Ovary (tissue), 9 donors: ENCODE data around the gene PTCH1. TPM values are rescaled to one million over a fixed set of nuclear protein-coding genes. Genes with fewer than 3 reads are reported as not detected.
A peak's percentile ranks its signal among the peaks of the same experiment; 100 is the strongest.

Experiments used
- DNase-seq, 5 donors: peaks; one replicate each; pipeline ENCODE4 v3.0.0-alpha.2; 2019 to 2020
- H3K27ac ChIP-seq, 2 donors: fragments of 200-600 bp; one replicate each; pipeline versions ENCODE4 v1.5.1 to v1.8.0; 2019 to 2022
- H3K27me3 ChIP-seq: fragments of 200-600 bp; one replicate; pipeline ENCODE4 v1.8.0; 2022
- H3K36me3 ChIP-seq: fragments of 200-600 bp; sonication (generic); one replicate; pipeline ENCODE4 v1.5.1; 2019
- H3K4me1 ChIP-seq: one replicate; pipeline ENCODE4 v1.8.1; 2013; ENCODE audit warnings: mild to moderate bottlenecking, moderate library complexity; ENCODE audit not compliant: insufficient read depth
- H3K4me3 ChIP-seq: fragments of 200-600 bp; sonication (generic); one replicate; pipeline ENCODE4 v1.5.1; 2017
- H3K9me3 ChIP-seq, 2 donors: fragments of 200-600 bp in 1 of 2; sonication (generic) in 1 of 2; one replicate each; pipeline versions ENCODE4 v1.5.1 to v1.8.1; 2013 to 2019; ENCODE audit warnings: mild to moderate bottlenecking in 1 of 2, moderate library complexity in 1 of 2
- EP300 ChIP-seq: sonication (generic); formaldehyde crosslinking; IDR thresholded peaks from one replicate; pipeline ENCODE4 v1.6.1; 2017; ENCODE audit warnings: antibody characterized with exemption
- POLR2A ChIP-seq: fragments of 450-650 bp; IDR thresholded peaks from one replicate; pipeline ENCODE4 v1.6.1; 2017; ENCODE audit warnings: antibody characterized with exemption, mild to moderate bottlenecking, moderate library complexity
- WGBS, 3 donors: extraction: QIAGEN DNeasy Blood & Tissue Kit in 1 of 3; methylation state at CpG; one replicate each; pipeline versions ENCODE4 v1.1.5 to v1.1.7; 2013 to 2017; 5-methylcytosine and 5-hydroxymethylcytosine counted together
- intact Hi-C, 4 donors: fragments of 100-400 bp; cut with DNase I; formaldehyde crosslinking; loops; one replicate each; pipeline versions ENCODE4 v1.11.0 to v1.15.1; 2022 to 2023
- polyA plus RNA-seq, 2 donors: library from polyadenylated mRNA; stranded (reverse); fragments of 200-250 nt in 1 of 2; fragments of 350-450 nt in 1 of 2; fragmentation: Illumina TruSeq in 1 of 2; extraction: RNeasy Lipid Tissue Mini Kit (QIAGEN cat#74804) in 1 of 2; gene quantifications; one replicate each; pipeline ENCODE4 v1.2.3, GENCODE V29; 2013 to 2014
- total RNA-seq, 7 donors: library from RNA; depleted of rRNA in 2 of 7; stranded (reverse); fragments of >200 nt in 2 of 7; fragmentation: NEBNext Ultra II Directional in 3 of 7; extraction: Animal tissue kit (Norgen Biotek cat#: 25700) in 3 of 7; gene quantifications; one replicate each; pipeline versions ENCODE4 v1.1.0 to v1.2.4, GENCODE V29; 2016 to 2023
- TF ChIP-seq, protein P1 (sequence below), 3 donors: fragments of 450-650 bp in 2 of 3; fragments of 200-600 bp in 1 of 3; IDR thresholded peaks; one replicate each; pipeline versions ENCODE4 v1.5.1 to v1.8.0; 2016 to 2022; ENCODE audit warnings: antibody characterized with exemption in 3 of 3, mild to moderate bottlenecking in 1 of 3
- donor health status: DM: no; HTN: no; CAD: no; lungs with moderate emphysema.
- donor health status: DM: no; HTN: no; CAD: no.
- donor health status: Bipolar disorder and iron deficiency.
- donor health status: DM: yes; HTN: yes; CAD: no.
- donor health status: DM: no; HTN: no; CAD: no.
- donor health status: DM: yes; HTN: yes; CAD: no.

Gene PTCH1
- total and polyA plus RNA-seq, 9 donors = 6.4 to 24.3 (median 13.5) TPM

DNA sequence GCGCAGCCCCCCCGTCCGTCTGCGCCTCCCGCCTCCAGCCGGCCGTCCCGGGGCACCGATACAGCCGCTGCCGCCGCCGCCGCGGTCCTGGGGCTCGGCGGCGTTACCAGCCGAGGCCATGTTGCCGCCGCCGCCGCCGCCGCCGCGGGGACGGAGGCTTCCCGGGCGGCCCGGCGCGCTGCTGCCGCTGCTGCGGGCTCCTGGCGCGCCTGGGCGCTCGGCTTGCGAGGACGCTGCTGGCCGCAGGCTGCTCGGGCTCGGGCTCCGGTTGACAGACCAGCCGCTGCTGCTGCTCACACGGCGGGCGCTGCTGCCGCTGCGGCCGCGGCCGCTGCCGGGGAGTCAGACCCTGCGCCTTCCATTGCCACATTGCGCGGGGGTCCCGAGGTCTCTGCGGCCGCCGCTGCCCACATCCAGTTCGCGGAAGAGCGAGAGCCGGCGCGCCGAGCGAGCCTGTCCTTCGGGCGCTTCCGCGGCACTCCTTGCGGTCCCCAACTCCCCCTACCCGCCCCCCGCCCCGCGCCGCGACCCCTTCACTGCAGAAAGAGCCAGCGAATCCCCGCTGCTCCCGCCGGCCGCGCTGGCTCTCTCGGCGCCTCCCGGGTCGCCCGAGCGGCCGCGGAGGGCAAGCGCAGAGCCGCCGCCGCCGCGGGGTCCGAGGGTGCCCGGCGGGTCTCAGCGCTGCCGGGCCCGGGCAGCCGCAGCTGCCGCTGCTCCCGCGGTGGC lies 8.4 kb downstream of the PTCH1 start:
- Histone ChIP-seq H3K4me1 (peaks cover 4% of the 10 kb centered on the region), H3K27me3 (no peaks in the 10 kb centered on the region), H3K9me3 (no peaks in the 10 kb centered on the region), H3K36me3 (no peaks in the 10 kb centered on the region), H3K27ac (peak overlapping the region; percentile 82 to 86), H3K4me3 (peak overlapping the region; percentile 72)
- TF ChIP-seq EP300 = no peak
- TF ChIP-seq, protein P1, sequence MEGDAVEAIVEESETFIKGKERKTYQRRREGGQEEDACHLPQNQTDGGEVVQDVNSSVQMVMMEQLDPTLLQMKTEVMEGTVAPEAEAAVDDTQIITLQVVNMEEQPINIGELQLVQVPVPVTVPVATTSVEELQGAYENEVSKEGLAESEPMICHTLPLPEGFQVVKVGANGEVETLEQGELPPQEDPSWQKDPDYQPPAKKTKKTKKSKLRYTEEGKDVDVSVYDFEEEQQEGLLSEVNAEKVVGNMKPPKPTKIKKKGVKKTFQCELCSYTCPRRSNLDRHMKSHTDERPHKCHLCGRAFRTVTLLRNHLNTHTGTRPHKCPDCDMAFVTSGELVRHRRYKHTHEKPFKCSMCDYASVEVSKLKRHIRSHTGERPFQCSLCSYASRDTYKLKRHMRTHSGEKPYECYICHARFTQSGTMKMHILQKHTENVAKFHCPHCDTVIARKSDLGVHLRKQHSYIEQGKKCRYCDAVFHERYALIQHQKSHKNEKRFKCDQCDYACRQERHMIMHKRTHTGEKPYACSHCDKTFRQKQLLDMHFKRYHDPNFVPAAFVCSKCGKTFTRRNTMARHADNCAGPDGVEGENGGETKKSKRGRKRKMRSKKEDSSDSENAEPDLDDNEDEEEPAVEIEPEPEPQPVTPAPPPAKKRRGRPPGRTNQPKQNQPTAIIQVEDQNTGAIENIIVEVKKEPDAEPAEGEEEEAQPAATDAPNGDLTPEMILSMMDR (IDR thresholded peaks at IDR 0.05) = no peak
- TF ChIP-seq POLR2A = no peak
- intact Hi-C loops = loop anchor here in 2 of 4 donors (10.0 kb wide), 2 partner anchors 366 to 706 kb away; partner anchors contain the start of gene ERCC6L2 (in 1 of the 2)
- WGBS, 3 donors = 0 to 1% (median 1%) methylated on average over 56 to 111 of the region's 111 CpGs
- DNase-seq = peak in 4 of 5 donors; percentile 14 to 59 (median 44)

DNA sequence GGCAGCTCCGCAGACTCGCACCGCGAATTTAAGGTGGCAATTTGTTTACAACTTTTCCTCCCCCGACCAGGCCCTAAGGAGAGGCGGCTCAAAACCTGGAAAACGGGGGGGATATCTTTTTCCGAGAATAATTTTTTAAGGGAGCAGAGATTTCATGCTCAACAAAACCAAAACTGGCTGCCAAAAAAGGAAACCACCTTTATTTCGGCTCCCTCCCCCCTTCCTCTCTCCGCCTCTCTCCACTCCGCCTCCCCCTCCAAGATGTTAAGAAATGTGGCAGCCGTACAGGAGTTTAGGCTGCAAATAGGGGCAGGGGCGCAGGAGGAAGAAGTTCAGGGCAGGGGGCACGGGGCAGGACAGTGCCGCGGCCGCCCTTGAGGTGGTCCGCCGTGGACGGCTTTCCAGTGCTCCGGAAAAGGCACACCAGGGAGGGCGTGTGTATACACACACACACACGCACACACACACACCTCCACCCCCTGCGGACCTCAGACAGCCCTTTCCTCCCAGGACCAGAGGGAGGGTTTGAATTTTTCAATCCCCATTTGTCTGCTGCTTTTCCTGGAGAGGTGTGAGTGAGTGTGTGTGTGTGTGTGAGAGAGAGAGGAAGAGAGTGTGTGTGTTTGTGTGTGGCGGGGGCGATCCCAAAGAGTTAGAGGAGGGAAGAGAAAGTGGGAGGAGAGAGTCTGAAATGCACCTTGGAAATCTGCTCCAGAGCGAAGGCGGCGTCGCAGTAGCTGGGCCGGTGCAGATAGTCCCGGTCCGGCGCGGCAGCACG lies 9.1 kb downstream of the PTCH1 start:
- Histone ChIP-seq H3K27me3 (no peaks in the 10 kb centered on the region), H3K27ac (peak overlapping the region; percentile 82 to 86), H3K4me3 (peak overlapping the region; percentile 72), H3K4me1 (peaks cover 5% of the 10 kb centered on the region), H3K36me3 (no peaks in the 10 kb centered on the region), H3K9me3 (no peaks in the 10 kb centered on the region)
- intact Hi-C loops = loop anchor here in 2 of 4 donors (10.0 kb wide), 2 partner anchors 367 to 707 kb away; partner anchors contain the start of gene ERCC6L2 (in 1 of the 2)
- peak; percentile 57 to 74 (median 67) for DNase-seq
- WGBS, 3 donors = 0 to 1% (median 0%) methylated on average over 36 of the region's 36 CpGs
- TF ChIP-seq POLR2A = no peak
- TF ChIP-seq, protein P1 (IDR thresholded peaks at IDR 0.05) = no peak

DNA sequence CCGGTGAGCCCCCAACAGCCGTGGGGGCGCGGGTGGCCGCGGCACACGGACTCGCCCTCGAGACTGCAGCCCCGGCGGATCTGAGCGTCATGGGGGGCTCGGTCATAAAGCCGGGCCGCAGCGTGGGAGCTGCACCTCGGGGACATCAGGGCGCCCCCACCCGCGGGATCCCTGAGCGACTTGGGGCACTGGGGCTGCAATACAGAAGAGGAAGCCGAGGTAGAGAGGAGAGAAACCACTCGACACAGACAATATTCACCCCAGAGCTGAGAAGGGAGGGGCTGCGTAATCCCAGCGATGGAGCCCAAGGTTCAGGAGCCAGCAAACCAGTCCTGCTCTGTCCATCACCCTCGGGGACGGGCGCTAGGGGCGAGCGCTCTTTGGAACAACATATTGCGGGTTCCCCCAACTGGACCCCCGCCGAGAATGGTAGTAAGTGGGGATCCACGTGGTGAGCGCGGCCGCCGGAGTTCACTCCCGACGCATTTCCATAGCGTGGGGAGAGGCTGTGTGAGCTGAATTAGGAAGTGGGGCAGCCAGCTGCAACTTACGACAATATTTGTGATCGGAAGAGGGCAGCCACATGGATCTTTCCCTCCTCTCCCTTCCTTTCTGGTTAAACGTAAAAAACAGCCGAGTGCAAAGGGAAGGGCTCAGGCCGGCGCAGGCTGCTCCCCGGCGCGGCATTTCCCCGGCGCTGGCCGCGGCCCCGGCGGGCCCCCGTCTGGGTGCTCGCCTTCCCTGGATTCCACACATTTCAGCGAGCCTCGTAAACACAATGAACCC lies 9.9 kb downstream of the PTCH1 start:
- Histone ChIP-seq H3K4me1 (peaks cover 7% of the 10 kb centered on the region), H3K27ac (peak overlapping the region; percentile 82 to 86), H3K27me3 (no peaks in the 10 kb centered on the region), H3K9me3 (no peaks in the 10 kb centered on the region), H3K4me3 (peak overlapping the region; percentile 72), H3K36me3 (no peaks in the 10 kb centered on the region)
- intact Hi-C loops = loop anchor here in 2 of 4 donors (10.0 kb wide), 2 partner anchors 368 to 708 kb away; partner anchors contain the start of gene ERCC6L2 (in 1 of the 2)
- WGBS, 3 donors = 0% methylated on average over 54 to 60 of the region's 60 CpGs
- TF ChIP-seq EP300 (no peak), POLR2A (peak; percentile 28)
- TF ChIP-seq, protein P1 (IDR thresholded peaks at IDR 0.05) = no peak
- DNase-seq = peak; percentile 45 to 74 (median 59)

DNA sequence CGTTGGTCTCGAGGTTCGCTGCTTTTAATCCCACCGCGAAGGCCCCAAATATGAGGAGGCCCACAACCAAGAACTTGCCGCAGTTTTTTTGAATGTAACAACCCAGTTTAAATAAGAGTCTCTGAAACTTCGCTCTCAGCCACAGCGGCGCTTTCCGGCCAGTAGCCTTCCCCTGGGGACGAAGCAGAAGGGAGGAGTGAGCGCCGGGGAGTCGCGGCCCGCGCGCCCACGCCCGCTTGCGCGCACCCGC lies 10.4 kb downstream of the PTCH1 start:
- DNase-seq = peak in 3 of 5 donors; percentile 51 to 69 (median 51)
- Histone ChIP-seq H3K4me1 (peaks cover 7% of the 10 kb centered on the region), H3K27ac (peak overlapping the region; percentile 82 to 86), H3K27me3 (no peaks in the 10 kb centered on the region), H3K36me3 (no peaks in the 10 kb centered on the region), H3K4me3 (peak overlapping the region; percentile 72), H3K9me3 (no peaks in the 10 kb centered on the region)
- intact Hi-C loops = loop anchor here in 2 of 4 donors (10.0 kb wide), 2 partner anchors 368 to 708 kb away; partner anchors contain the start of gene ERCC6L2 (in 1 of the 2)
- WGBS, 3 donors = 0 to 1% (median 0%) methylated on average over 23 of the region's 23 CpGs
- TF ChIP-seq POLR2A (no peak), EP300 (no peak)
- TF ChIP-seq, protein P1 (IDR thresholded peaks at IDR 0.05) = no peak
